Activated CD4-positive, CD25-positive, alpha-beta regulatory T cell treated with anti-CD3 and anti-CD28 coated beads, Interleukin-2, amount 50 U/mL, for 72 hours (primary cell): Measurements from ENCODE around the gene TBC1D30.
A peak's percentile ranks its signal among the peaks of the same experiment; 100 is the strongest.
"Not testable (repeated sequence)": the region's sequence is repeated elsewhere in the genome, so short reads cannot be mapped to it uniquely, and the experiment has no call there.

Experiments
- DNase-seq: peaks from one replicate; pipeline ENCODE4 v3.0.0; 2021

TBC1D30 gene

GRCh38 chr12:64806593-64807460 is 17.6 kb upstream of the TBC1D30 start:
- no peak for DNase-seq

DNA sequence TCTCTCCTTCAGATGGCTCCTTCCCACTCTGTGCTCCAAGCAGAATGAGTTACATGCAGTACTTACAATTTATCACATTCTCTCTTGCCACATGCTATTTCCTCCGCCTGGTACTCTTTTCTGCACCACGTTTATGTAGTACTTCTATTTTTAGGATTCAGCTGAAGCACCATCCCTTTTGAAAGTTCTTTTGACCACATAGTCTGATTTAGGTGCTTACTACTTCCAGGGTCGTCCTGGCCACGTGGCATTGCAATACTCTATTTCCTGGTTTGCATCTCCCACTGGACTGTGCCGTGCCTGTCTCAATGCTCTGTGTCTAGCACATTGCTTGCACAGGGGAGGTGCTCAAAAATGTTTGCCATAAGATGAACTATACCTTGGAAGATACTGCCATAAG is 16.3 kb upstream of the TBC1D30 start:
- DNase-seq: no peak

- no peak for DNase-seq
Measured at GRCh38 chr12:64810831-64811230, 13.6 kb upstream of the TBC1D30 start.

DNA sequence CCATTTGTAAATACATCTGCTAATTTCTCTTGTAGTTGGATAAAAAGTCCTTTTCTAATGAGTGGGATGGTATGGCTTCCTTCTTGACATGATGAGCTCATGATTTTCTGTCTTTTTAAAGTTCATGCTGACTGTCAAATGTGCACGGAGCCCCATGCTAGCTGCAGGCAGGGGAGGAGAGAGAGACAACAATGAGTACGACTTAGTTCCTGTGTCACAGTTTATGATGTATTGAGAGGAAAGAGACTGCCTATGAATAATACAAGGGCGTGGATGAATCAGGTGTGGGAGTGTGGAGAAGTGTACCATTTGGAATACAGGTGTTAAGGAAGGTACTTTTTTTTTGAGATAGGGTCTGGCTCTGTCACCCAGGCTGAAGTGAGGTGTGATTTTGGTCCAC is 10.7 kb upstream of the TBC1D30 start:
- no peak for DNase-seq

DNA sequence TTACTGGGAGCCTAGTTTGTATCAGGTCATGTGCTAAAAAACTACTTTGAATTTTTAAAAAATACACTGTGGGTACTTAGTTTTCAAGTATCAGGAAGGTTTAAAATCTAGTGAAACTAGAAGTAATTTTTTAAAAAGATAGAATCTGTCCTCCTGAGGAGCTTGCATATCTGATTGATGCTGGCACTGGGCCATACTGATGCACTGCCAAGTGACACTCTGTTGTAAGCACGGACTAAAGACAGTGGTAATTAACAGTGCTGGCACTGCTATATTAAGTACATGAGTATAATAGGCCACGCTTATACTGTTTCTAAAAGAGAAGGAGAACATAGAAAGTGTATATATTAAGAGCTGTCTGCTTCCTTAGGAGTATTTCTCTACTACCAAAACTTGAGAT is 10.0 kb upstream of the TBC1D30 start:
- no peak for DNase-seq

GRCh38 chr12:64819816-64820402 is 4.5 kb upstream of the TBC1D30 start:
- no peak for DNase-seq

GRCh38 chr12:64820593-64820992 is 3.9 kb upstream of the TBC1D30 start:
- no peak for DNase-seq

- no peak for DNase-seq
Measured at GRCh38 chr12:64821116-64821630, 3.3 kb upstream of the TBC1D30 start.

GRCh38 chr12:64824130-64824499 is 332 bp upstream of the TBC1D30 start:
- no peak for DNase-seq

- DNase-seq: no peak
Measured at GRCh38 chr12:64825143-64826021, 935 bp downstream of the TBC1D30 start.

DNA sequence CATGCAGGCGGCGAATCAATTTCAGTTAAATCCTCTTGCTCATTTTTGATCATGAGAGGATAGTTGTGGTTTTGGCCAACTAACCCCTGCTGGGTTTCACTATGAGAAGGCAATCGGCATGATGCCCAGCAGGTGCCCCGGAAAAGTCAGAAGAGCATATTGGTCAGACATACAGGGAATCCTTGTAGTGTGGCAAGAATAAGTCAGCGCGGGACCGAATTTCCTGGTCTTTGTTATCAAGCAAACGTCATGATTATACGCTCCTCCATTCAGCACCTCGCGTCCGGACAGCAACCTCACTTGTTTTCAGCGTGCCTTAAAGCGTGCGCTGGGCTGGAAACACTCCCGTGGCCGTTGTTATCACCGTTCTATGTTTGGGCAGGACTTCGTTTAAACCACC is 1.8 kb downstream of the TBC1D30 start:
- DNase-seq: peak; percentile 33

DNA sequence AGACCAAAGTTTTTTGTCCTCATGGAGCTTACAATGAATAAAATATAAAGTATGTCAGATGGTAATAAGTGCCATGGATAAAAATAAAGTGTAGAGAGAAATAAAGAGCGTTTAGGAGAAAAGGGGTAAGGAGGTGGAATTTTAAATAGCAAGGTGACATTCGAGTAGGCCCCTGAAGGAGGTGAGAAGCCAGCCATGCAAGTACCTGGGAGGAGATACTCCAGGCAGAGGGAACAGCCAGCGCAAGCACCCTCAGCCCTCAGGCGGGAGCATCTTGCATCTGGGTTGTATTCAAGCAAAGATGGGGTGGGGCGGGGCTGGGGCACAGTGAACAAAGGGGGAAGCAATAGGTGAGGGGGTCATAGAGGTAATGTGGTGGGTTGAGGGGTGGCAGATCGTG is 4.3 kb downstream of the TBC1D30 start:
- no peak for DNase-seq

GRCh38 chr12:64833928-64834327 is 9.5 kb downstream of the TBC1D30 start:
- DNase-seq: no peak

GRCh38 chr12:64835901-64836300 is 11.5 kb downstream of the TBC1D30 start:
- DNase-seq: no peak

DNA sequence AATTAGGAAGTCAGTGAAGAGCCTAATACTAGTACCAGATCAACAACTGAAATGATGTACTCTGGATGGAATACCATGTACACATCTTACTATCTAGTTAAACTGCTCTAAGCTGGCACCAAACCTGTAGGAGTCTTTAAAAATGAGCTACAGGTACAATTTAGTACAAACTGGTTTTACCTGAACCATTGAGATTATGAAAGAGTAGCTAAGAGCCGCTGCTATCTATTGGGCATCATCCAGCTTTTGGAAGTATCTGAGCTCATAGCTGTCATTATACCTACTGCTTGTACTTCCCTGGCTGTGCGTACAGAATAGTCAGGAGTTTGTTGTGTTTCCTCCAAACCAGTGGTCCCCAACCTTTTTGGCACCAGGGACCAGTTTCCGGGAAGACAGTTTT is 12.4 kb downstream of the TBC1D30 start:
- DNase-seq: no peak

- no peak for DNase-seq
Measured at GRCh38 chr12:64837427-64837826, 13.0 kb downstream of the TBC1D30 start.

- no peak for DNase-seq
Measured at GRCh38 chr12:64840119-64840518, 15.7 kb downstream of the TBC1D30 start.

DNA sequence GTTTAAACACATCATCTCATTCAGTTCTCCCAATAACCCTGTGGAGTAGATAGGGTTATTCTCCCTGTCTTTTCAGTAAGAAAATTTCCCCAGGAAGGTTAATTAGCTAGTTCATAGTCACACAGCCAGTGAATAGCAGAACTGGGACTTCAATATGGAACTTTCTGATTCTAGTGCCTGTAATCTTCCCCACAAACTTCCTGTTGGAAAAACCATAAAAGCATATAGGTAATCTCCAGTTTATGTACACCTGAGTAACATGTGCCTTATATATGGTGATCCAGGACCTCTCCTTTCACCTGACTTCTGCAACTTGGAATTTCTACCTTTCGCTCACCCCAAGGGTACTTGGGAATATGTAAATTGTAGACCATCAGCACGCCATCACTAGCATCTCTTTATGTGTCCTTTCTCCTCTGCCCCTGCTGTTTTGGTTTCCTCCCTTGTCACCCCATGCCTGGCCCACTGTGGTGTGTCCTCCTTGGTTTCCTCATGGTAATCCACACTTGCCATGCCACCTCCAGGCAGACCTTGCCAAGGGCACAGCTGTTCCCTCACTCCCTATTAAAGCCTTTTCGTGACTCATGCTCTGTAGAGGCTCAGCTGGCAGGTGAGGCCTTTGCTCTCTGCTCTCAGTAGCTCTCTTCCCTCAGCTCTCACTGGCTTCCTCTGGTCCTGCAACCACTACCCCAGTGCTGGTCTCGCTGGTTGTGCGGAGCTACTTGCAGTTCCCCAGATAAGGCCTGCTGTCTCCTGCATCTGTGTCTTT is 16.7 kb downstream of the TBC1D30 start:
- DNase-seq: no peak

GRCh38 chr12:64848409-64848808 is 24.0 kb downstream of the TBC1D30 start:
- DNase-seq: not testable (repeated sequence)

DNA sequence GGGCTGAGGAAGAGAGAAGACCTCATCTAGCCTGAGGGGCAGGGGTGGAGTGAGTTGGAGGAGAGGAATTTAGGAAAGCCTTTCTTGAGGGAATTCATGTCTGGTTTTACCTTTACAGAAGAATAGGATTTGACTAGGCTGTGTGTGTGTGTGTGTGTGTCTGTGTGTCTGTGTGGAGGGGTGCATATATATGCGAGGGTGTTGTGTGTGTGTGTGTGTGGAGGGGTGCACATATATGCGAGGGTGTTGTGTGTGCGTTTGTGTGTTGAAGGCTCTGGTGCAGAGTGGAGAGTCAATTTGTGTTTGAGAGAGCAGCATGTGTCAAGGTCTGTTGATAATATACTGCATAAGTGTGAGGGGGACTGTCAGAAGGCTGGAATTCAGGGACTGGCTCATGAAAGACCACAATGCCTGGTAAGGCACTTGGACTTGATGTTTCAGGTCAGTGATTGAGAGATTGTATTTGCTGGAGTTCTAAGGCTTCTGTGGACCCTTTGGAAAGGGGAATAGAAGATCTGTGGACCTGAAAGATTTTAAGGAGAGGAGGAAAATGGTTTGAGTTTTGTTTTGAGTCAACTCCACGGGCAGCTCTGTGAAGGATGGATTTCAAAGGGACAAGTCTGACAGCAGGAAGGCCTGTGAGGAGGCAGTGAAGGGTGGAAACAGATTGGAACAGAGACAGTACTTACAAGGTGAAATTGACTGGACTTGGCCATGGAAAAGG is 34.6 kb downstream of the TBC1D30 start:
- DNase-seq: no peak

- no peak for DNase-seq
Measured at GRCh38 chr12:64860446-64860998, 36.1 kb downstream of the TBC1D30 start.

- no peak for DNase-seq
Measured at GRCh38 chr12:64864319-64864718, 39.9 kb downstream of the TBC1D30 start.
